MCF 10A (cell line): Measurements from ENCODE around the gene LDB2. TPM values are rescaled to one million over a fixed set of nuclear protein-coding genes. Genes with fewer than 3 reads are reported as not detected.

Experiments used
- BruUV-seq: library from RNA; stranded (reverse); fragments of 400-500 nt; replicated peaks from 2 replicates; lab custom pipeline; 2021; lab: Mats Ljungman, UMichigan
- CTCF ChIA-PET: fragments of 300-600 bp; sonication (Branson Sonifier 250); formaldehyde crosslinking; extraction: SDS; loops from one replicate; lab custom pipeline; 2021; ENCODE audit warnings: antibody characterized with exemption, inconsistent platforms; lab: Yijun Ruan, JAX
- POLR2A ChIA-PET: fragments of 300-600, 350-650 bp; sonication (Branson Sonifier 250); formaldehyde crosslinking; extraction: SDS; loops from one replicate; lab custom pipeline; 2020; ENCODE audit warnings: antibody characterized with exemption, inconsistent platforms; lab: Yijun Ruan, JAX
- DNase-seq: peaks from one replicate; pipeline ENCODE4 v3.0.0-alpha.2; 2018; ENCODE audit not compliant: unreplicated experiment
- H3K27ac Mint-ChIP-seq: one replicate; pipeline ENCODE4 v1.8.0; 2022; ENCODE audit warnings: mild to moderate bottlenecking, low read depth, mixed read lengths; ENCODE audit not compliant: unreplicated experiment
- H3K27me3 Mint-ChIP-seq: one replicate; pipeline ENCODE4 v1.8.0; 2022; ENCODE audit warnings: mixed read lengths; ENCODE audit not compliant: insufficient read depth, unreplicated experiment
- H3K36me3 Mint-ChIP-seq: one replicate; pipeline ENCODE4 v1.8.0; 2022; ENCODE audit warnings: mild to moderate bottlenecking, moderate library complexity, mixed read lengths; ENCODE audit not compliant: insufficient read depth, unreplicated experiment
- H3K4me1 Mint-ChIP-seq: one replicate; pipeline ENCODE4 v1.8.0; 2022; ENCODE audit warnings: mixed read lengths; ENCODE audit not compliant: insufficient read depth, unreplicated experiment
- H3K4me3 Mint-ChIP-seq: one replicate; pipeline ENCODE4 v1.8.0; 2022; ENCODE audit warnings: mild to moderate bottlenecking, moderate library complexity, mixed read lengths; ENCODE audit not compliant: unreplicated experiment
- H3K9me3 Mint-ChIP-seq: one replicate; pipeline ENCODE4 v1.8.0; 2022; ENCODE audit warnings: mixed read lengths; ENCODE audit not compliant: unreplicated experiment
- CTCF ChIP-seq: fragments of 200-600 bp; IDR thresholded peaks from one replicate; pipeline ENCODE4 v1.8.0; 2022; ENCODE audit warnings: antibody characterized with exemption, mild to moderate bottlenecking; ENCODE audit not compliant: unreplicated experiment
- intact Hi-C: fragments of 100-400 bp; cut with micrococcal nuclease; formaldehyde crosslinking; loops from 2 replicates; pipeline ENCODE4 v1.14.1; 2022
- total RNA-seq: library from RNA; stranded (reverse); gene quantifications from 2 replicates; pipeline ENCODE4 v1.2.3, GENCODE V29; 2022

Gene LDB2
- total RNA-seq, 1 experiment from 2014 or later = not detected

GRCh38 chr4:16908377-16909021, 10.1 kb upstream of the LDB2 start:
- Mint-ChIP-seq H3K36me3 (no peaks in the 10 kb centered on the region), H3K4me3 (no peak overlapping the region), H3K4me1 (peaks cover 6% of the 10 kb centered on the region), H3K27me3 (peaks cover 58% of the 10 kb centered on the region), H3K27ac (no peak overlapping the region), H3K9me3 (no peaks in the 10 kb centered on the region)
- intact Hi-C loops = no loop called here
- CTCF ChIA-PET = interaction anchor here (0.6 to 1.4 kb wide), 3 partner anchors 144 to 422 kb away, joined by 3 read pairs; no protein-coding TSS in a partner anchor
- BruUV-seq = no TSS peak
- TF ChIP-seq CTCF = no peak
- POLR2A ChIA-PET = no interaction called here
- no peak for DNase-seq

- H3K4me3 Mint-ChIP-seq = no peak overlapping the region
- CTCF ChIA-PET = interaction anchor here (0.6 kb wide), 1 partner anchor 32 kb away, joined by 4 read pairs; no protein-coding TSS in a partner anchor
Measured at GRCh38 chr4:16900325-16900724, 1.9 kb upstream of the LDB2 start.

GRCh38 chr4:16896881-16897750, 1.3 kb downstream of the LDB2 start:
- no peak for DNase-seq
- TF ChIP-seq CTCF = no peak
- Mint-ChIP-seq H3K4me1 (no peaks in the 10 kb centered on the region), H3K4me3 (no peak overlapping the region), H3K9me3 (no peaks in the 10 kb centered on the region), H3K27me3 (peaks cover 50% of the 10 kb centered on the region), H3K36me3 (no peaks in the 10 kb centered on the region), H3K27ac (no peak overlapping the region)
- ChIA-PET CTCF (interaction anchor here (1.0 kb wide), 1 partner anchor 10 kb away, joined by 3 read pairs; no protein-coding TSS in a partner anchor), POLR2A (interaction anchor here (0.6 kb wide), 2 partner anchors 35 to 404 kb away, joined by 3 to 4 read pairs; no protein-coding TSS in a partner anchor)
- intact Hi-C loops = no loop called here
- no TSS peak for BruUV-seq

More at GRCh38 chr4:16900325-16900724, 1.9 kb upstream of the LDB2 start:
- POLR2A ChIA-PET = no interaction called here
- H3K36me3 Mint-ChIP-seq = peaks cover 4% of the 10 kb centered on the region
- H3K27me3 Mint-ChIP-seq = peaks cover 73% of the 10 kb centered on the region
- no peak for DNase-seq
- intact Hi-C loops = no loop called here
- TF ChIP-seq CTCF = no peak
- H3K4me1 Mint-ChIP-seq = no peaks in the 10 kb centered on the region
- BruUV-seq = no TSS peak
- no peak overlapping the region for H3K27ac Mint-ChIP-seq
- no peaks in the 10 kb centered on the region for H3K9me3 Mint-ChIP-seq

GRCh38 chr4:16894406-16894805, 4.0 kb downstream of the LDB2 start:
- Mint-ChIP-seq H3K36me3 (no peaks in the 10 kb centered on the region), H3K4me3 (no peak overlapping the region)
- no TSS peak for BruUV-seq

More at GRCh38 chr4:16894406-16894805, 4.0 kb downstream of the LDB2 start:
- Mint-ChIP-seq H3K27me3 (peaks cover 51% of the 10 kb centered on the region), H3K9me3 (no peaks in the 10 kb centered on the region), H3K4me1 (no peaks in the 10 kb centered on the region), H3K27ac (no peak overlapping the region)
- no peak for TF ChIP-seq CTCF
- DNase-seq = no peak
- POLR2A ChIA-PET = no interaction called here
- intact Hi-C loops = no loop called here
- CTCF ChIA-PET = interaction anchor here (0.6 to 1.1 kb wide), 2 partner anchors 14 to 910 kb away, joined by 3 to 4 read pairs; no protein-coding TSS in a partner anchor
